Measurements from ENCODE around the gene SUPT5H.

Gene SUPT5H

DNA sequence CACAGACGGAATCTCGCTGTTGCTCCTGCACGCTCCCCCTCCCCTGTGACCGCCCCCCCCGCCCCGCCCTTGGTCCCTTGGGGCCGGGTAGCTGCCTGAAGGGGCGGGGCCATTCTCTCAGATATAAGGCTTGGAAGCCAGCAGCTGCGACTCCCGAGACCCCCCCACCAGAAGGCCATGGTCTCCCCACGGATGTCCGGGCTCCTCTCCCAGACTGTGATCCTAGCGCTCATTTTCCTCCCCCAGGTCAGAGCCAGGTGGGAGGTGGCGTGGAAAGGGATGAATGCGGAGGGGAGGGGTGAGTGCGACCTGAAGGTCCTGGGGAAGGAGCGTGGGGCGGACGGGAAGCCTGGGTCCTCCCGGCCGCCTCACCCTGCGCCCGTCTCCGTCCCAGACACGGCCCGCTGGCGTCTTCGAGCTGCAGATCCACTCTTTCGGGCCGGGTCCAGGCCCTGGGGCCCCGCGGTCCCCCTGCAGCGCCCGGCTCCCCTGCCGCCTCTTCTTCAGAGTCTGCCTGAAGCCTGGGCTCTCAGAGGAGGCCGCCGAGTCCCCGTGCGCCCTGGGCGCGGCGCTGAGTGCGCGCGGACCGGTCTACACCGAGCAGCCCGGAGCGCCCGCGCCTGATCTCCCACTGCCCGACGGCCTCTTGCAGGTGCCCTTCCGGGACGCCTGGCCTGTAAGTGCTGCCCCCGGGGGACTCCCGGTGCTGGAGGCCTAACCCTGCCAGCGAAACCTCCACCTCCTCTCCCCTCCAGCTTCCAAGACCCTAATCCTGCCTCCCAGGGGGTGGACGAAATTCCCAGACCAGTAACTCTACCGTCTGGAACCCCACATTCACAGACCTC is 53.6 kb downstream of the SUPT5H start, which contains the start of gene DLL3:
Gene DLL3, plus strand, starts transcription at position 150 of the 845 bp plus-strand sequence. Its CDS starts 28 bp downstream, at position 178.
- no peak for DNase-seq

GRCh38 chr19:39499932-39500331 is 54.5 kb downstream of the SUPT5H start:
- DNase-seq: no peak

DNA sequence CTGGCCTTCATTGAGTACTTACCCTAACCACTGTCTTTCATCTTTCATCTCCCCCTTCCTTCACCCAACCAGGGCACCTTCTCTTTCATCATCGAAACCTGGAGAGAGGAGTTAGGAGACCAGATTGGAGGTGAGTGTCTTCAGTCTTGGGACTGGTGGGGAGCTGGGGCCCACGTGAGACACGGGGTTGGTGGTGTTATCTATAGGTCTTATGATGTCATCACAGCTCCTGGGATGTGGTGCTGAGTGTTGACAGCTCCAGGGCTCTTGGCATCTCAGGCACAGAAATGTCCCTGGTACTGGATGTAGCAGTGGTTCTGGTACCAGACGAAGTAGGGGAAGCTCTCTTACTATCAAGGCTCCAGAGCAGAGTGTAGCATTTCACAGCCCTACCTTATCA is 55.2 kb downstream of the SUPT5H start:
- DNase-seq: no peak

DNA sequence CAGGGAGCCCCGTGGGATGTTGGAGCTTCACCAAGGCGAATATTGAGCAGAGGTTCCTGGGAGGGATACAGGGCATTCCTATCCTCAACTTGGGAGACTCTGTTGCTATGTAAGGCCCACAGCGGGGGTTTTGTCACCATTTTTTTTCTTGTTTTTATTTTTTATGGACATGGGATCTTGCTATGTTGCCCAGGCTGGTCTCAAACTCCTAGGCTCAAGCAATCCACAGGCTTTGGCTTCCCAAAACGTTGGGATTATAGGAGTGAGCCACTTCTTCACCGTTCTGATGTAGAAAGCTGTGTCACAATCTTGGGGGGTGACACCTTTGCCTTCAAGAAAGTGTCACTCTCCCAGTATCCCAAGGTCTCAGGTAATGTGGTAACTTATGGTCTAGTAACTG is 56.0 kb downstream of the SUPT5H start:
- DNase-seq: no peak

DNA sequence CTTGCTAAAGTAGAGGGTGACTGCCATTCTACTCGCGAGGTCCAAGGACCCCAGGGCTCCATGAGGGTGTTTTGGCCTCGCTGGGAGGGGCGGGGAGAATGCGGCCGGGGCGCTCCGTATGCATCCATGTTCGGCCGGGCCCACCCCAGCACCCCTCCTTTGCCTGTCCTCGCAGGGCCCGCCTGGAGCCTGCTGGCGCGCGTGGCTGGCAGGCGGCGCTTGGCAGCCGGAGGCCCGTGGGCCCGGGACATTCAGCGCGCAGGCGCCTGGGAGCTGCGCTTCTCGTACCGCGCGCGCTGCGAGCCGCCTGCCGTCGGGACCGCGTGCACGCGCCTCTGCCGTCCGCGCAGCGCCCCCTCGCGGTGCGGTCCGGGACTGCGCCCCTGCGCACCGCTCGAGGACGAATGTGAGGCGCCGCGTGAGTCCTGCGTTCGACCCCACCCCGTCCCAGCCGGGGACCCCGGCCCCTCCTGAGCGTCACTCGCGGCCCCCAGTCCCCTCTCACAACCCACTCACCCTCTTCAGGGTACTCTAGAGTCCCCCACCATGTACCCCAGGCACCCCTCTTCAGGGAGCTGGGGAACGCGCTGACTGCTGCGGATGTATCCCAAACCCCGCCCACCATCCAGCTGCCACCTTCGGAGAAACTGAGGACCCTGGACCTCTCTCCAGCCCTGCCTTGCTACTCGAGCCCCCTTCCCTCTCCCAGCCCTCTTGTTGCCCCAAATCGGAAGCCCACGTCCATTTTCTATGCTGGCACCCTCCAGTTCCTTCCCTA is 57.4 kb downstream of the SUPT5H start:
- DNase-seq: peak; percentile 79

DNA sequence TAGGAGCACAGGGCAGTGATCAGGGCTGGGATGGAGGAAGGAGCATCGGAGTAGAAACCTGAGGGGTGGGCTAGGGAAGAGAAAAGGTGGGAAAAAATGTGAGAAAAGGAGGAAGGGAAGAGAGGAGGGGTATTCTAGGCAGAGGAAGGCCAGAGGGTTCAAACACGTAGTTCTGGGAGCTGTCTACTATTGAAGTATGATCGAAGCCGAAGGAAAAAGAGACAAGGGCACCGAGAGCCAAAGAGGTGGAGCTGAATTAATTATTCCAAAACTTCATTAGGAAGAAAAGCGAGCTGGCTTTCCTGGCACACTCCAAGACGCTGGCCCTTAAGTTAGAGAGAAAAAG is 61.2 kb downstream of the SUPT5H start:
- DNase-seq: no peak

GRCh38 chr19:39506944-39507714 is 61.7 kb downstream of the SUPT5H start:
- DNase-seq: peak; percentile 55

DNA sequence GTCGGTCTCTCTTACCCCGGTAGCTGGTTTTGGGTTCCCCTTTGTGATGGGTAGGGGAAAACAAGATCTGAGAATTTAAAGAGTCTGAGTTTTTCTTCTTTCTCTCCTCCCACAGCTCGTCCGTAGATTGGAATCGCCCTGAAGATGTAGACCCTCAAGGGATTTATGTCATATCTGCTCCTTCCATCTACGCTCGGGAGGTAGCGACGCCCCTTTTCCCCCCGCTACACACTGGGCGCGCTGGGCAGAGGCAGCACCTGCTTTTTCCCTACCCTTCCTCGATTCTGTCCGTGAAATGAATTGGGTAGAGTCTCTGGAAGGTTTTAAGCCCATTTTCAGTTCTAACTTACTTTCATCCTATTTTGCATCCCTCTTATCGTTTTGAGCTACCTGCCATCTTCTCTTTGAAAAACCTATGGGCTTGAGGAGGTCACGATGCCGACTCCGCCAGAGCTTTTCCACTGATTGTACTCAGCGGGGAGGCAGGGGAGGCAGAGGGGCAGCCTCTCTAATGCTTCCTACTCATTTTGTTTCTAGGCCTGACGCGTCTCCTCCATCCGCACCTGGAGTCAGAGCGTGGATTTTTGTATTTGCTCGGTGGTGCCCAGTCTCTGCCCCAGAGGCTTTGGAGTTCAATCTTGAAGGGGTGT is 62.5 kb downstream of the SUPT5H start:
- no peak for DNase-seq

DNA sequence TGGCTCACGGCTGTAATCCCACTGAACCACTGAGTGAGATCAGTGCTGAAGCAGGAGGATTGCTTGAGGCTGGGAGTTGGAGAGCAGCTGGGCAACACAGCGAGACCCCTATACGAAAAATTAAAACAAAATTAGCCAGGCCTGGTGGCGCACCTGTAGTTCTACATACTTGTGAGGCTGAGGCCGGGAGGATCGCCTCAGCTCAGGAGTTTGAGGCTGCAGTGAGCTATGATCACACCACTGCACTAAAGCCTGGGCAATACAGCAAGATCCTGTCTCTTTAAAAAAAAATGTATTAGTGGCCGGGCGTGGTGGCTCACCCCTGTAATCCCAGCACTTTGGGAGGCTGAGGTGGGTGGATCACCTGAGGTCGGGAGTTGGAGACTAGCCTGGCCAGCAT is 63.2 kb downstream of the SUPT5H start:
- DNase-seq: no peak

GRCh38 chr19:39509233-39509632 is 63.9 kb downstream of the SUPT5H start:
- DNase-seq: no peak

DNA sequence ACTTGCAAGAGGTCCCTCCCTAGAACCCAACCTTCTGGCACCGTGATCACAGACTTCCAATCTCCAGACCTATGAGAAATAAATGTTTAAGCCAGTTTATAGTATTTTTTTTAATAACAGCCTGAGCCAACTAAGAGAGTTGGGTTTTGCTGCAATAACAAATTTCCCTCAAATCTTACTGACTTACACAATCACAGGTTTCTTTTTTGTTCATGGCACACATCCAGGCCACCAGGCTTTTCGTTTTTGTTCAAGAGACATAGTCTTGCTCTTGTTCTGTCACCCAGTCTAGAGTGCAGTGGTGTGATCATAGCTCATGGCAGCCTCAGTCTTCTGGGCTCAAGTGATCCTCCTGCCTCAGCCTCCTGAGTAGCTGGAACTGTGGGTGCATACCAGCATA is 67.6 kb downstream of the SUPT5H start:
- no peak for DNase-seq

GRCh38 chr19:39514840-39515550 is 69.6 kb downstream of the SUPT5H start, which contains the start of gene SELENOV:
TSS of gene SELENOV (plus strand) at chr19:39515139. CDS start at chr19:39515213, 74 bp downstream.
- DNase-seq: no peak

- DNase-seq: no peak
Measured at GRCh38 chr19:39515551-39516191, 70.3 kb downstream of the SUPT5H start.

DNA sequence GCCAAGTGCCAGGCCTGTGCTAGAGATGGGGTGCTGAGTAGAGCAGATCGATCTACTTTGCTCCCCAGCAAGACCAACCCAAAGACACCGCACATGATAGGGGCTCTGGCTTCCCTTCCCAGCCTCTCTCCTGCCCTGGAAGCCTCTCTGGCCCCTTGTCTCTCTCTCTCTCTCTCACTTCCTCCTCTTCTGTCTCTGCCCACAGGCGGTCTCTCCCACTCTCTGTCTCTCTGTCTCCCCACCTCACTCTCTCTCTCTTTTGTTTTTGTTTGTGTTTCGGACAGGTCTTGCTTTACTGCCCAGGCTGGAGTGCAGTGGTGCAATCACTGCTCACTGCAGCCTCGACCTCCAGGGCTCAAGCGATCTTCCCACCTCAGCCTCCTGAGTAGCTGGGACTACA is 70.9 kb downstream of the SUPT5H start:
- DNase-seq: no peak

DNA sequence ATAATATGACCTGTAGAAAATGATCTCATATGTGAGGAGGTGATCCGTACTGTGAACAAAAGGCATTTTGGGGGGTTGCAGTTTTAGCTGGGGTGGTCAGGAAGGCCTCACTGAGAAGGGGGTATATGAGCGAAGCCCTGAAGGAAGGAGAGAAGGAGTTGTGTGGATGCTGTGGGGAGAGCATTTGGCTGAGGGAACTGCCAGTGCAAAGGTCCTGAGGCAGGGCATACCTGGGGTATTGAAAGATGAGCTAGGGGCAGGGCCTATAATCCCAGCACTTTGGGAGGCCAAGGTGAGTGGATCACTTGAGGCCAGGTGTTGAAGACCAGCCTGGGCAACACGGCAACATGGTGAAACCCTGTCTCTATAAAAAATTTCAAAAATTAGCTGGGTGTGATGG is 72.0 kb downstream of the SUPT5H start:
- no peak for DNase-seq

- no peak for DNase-seq
Measured at GRCh38 chr19:39518458-39518857, 73.1 kb downstream of the SUPT5H start.

GRCh38 chr19:39518975-39519374 is 73.6 kb downstream of the SUPT5H start:
- no peak for DNase-seq

GRCh38 chr19:39520541-39521484 is 75.4 kb downstream of the SUPT5H start:
- DNase-seq: no peak

GRCh38 chr19:39524495-39524894 is 79.1 kb downstream of the SUPT5H start:
- DNase-seq: peak; percentile 39

DNA sequence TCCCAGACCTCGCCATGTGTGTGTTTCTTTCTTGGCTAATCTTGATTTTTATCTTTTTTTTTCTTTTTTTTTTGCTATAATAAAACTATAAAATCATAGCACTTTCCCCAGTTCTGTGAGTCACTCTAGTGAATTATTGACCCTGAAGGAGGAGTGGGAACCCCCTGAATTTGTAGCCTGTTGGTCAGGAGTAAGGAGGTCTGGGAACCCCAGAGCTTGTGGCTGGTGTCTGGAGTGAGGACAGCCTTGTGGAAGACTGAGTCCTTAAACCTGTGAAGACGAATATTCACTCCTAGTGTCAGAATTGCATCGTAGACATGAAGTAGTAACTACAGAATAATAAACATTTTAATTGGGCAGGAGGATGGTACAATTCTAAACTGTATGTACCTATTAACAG is 79.8 kb downstream of the SUPT5H start:
- no peak for DNase-seq

Measured in CD4-positive, alpha-beta T cell treated with Interleukin-15 for 1 hour (primary cell).